ENCODE data around the gene HAUS6. TPM values are rescaled to one million over a fixed set of nuclear protein-coding genes. Genes with fewer than 3 reads are reported as not detected.

Gene HAUS6
- total RNA-seq, 4 donors from 2014 or later, result 1.4 to 8.9 (median 6.3) TPM

DNA sequence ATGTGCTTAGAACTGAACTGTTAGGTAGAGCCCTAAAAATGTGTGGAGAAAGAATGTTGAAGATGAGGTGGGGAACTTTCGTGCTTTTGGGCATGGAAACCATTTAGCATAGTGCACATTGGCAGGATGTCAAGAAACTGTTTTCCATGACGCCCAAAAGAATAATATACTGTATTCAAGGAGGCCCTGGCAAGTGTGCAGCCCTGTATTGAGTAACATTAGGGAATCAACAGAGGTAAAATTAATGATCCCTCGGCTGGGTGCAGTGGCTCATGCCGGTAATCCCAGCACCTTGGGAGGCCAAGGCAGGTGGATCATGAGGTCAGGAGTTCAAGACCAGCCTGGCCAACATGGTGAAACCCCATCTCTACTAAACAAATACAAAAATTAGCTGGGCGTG, 45.5 kb upstream of the HAUS6 start:
- Histone ChIP-seq H3K27ac (no peak overlapping the region), H3K9me3 (no peaks in the 10 kb centered on the region), H3K4me1 (no peaks in the 10 kb centered on the region), H3K4me3 (no peak overlapping the region), H3K27me3 (no peaks in the 10 kb centered on the region), H3K36me3 (no peaks in the 10 kb centered on the region)
- DNase-seq, result no peak
- WGBS, 2 donors (ENCODE audit: low coverage in 1 of 2), result 88% methylated on average over 5 of the region's 5 CpGs; no CpG with 5 or more reads in 1 of the 2 donors
- TF ChIP-seq, protein P1, sequence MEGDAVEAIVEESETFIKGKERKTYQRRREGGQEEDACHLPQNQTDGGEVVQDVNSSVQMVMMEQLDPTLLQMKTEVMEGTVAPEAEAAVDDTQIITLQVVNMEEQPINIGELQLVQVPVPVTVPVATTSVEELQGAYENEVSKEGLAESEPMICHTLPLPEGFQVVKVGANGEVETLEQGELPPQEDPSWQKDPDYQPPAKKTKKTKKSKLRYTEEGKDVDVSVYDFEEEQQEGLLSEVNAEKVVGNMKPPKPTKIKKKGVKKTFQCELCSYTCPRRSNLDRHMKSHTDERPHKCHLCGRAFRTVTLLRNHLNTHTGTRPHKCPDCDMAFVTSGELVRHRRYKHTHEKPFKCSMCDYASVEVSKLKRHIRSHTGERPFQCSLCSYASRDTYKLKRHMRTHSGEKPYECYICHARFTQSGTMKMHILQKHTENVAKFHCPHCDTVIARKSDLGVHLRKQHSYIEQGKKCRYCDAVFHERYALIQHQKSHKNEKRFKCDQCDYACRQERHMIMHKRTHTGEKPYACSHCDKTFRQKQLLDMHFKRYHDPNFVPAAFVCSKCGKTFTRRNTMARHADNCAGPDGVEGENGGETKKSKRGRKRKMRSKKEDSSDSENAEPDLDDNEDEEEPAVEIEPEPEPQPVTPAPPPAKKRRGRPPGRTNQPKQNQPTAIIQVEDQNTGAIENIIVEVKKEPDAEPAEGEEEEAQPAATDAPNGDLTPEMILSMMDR (IDR thresholded peaks at IDR 0.05), result no peak
- TF ChIP-seq EP300 (IDR thresholded peaks at IDR 0.05; ENCODE audit: low read depth), result no peak
- no peak for TF ChIP-seq POLR2AphosphoS5 (IDR thresholded peaks at IDR 0.05)
- no peak for TF ChIP-seq POLR2A (IDR thresholded peaks at IDR 0.05)
- intact Hi-C loops (cut with DNase I; ENCODE audit: low total_unique reads), result no loop called here
- in situ Hi-C loops (cut with MboI; ENCODE audit: low pct_ligation_motif_present in 1 of 4, low pct_unique_long_range_greater_than_20kb in 1 of 4, low sequenced_read_pairs in 3 of 4), result no loop called here

DNA sequence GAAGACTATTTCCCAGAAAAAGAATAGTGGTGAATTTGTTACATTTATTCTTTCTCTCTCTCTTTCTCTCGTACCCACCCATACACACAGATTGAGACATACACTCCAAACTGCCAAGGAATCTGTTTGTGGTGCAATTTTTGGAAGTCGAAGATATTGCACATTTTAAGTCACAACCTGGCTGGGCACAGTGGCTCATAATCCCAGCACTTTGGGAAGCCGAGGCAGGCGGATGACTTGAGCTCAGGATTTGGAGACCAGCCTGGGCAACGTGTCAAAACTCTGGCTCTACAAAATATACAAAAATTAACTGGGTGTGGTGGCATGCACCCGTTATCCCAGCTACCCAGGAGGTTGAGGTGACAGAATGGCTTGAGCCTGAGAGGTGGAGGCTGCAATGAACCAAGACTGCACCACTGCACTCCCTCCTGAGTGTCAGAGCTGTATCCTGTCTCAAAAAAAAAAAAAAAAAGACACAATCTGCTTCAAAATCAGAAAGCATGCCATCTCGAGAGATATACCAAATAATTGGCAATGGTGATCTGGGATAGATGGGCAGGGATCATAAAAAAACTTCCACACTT, 43.8 kb upstream of the HAUS6 start:
- Histone ChIP-seq H3K4me1 (no peaks in the 10 kb centered on the region), H3K9me3 (no peaks in the 10 kb centered on the region), H3K27ac (no peak overlapping the region), H3K4me3 (no peak overlapping the region), H3K27me3 (no peaks in the 10 kb centered on the region), H3K36me3 (no peaks in the 10 kb centered on the region)
- WGBS, 2 donors (ENCODE audit: low coverage in 1 of 2), result 74 to 84% methylated on average over 5 to 7 of the region's 7 CpGs
- TF ChIP-seq POLR2A (IDR thresholded peaks at IDR 0.05) (no peak), POLR2AphosphoS5 (IDR thresholded peaks at IDR 0.05) (no peak), EP300 (IDR thresholded peaks at IDR 0.05; ENCODE audit: low read depth) (no peak)
- TF ChIP-seq, protein P1 (IDR thresholded peaks at IDR 0.05), result no peak
- intact Hi-C loops (cut with DNase I; ENCODE audit: low total_unique reads) (no loop called here), in situ Hi-C loops (cut with MboI; ENCODE audit: low pct_ligation_motif_present in 1 of 4, low pct_unique_long_range_greater_than_20kb in 1 of 4, low sequenced_read_pairs in 3 of 4) (no loop called here)
- DNase-seq, result no peak

DNA sequence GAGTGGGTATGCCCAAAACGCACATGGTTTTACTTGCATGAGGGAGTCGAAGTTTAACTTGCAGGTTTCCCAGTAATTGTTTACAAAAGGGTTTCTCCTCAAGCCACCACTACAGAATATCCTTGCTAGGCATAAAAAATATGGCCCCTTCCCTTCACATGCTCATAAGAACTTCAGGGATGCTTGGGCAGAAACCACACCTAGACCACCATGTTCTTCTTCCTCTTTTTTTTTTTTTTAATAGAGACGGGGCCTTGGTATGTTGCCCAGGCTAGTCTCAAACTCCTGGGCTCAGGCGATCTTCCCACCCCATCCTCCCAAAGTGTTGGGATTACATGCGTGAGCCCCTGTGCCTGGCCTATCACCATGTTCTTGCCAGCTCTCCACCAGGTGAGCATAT, 43.2 kb upstream of the HAUS6 start:
- Histone ChIP-seq H3K27me3 (no peaks in the 10 kb centered on the region), H3K4me3 (no peak overlapping the region), H3K4me1 (no peaks in the 10 kb centered on the region), H3K27ac (no peak overlapping the region), H3K9me3 (no peaks in the 10 kb centered on the region), H3K36me3 (no peaks in the 10 kb centered on the region)
- DNase-seq, result no peak
- intact Hi-C loops (cut with DNase I; ENCODE audit: low total_unique reads), result no loop called here
- TF ChIP-seq POLR2A (IDR thresholded peaks at IDR 0.05) (no peak), POLR2AphosphoS5 (IDR thresholded peaks at IDR 0.05) (no peak), EP300 (IDR thresholded peaks at IDR 0.05; ENCODE audit: low read depth) (no peak)
- TF ChIP-seq, protein P1 (IDR thresholded peaks at IDR 0.05), result no peak
- in situ Hi-C loops (cut with MboI; ENCODE audit: low pct_ligation_motif_present in 1 of 4, low pct_unique_long_range_greater_than_20kb in 1 of 4, low sequenced_read_pairs in 3 of 4), result no loop called here
- 80 to 85% methylated on average over 4 to 5 of the region's 5 CpGs for WGBS, 2 donors (ENCODE audit: low coverage in 1 of 2)

DNA sequence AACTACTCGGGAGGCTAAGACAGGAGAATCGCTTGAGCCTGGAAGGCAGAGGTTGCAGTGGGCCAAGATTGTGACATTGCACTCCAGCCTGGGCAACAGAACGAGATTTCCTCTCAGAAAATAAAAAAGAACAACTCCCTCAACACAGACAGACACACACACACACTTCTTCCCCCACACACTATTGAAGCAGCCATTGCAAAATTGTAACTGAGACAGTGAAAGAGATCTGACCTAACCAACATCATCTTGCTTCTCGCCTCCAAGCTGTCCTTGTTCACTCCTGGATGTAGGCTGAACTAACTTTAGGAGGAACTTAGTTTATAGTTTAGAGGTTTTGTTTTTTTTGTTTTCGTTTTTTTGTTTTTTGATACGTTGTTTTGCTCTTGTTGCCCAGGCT, 37.6 kb upstream of the HAUS6 start:
- intact Hi-C loops (cut with DNase I; ENCODE audit: low total_unique reads) (no loop called here), in situ Hi-C loops (cut with MboI; ENCODE audit: low pct_ligation_motif_present in 1 of 4, low pct_unique_long_range_greater_than_20kb in 1 of 4, low sequenced_read_pairs in 3 of 4) (no loop called here)
- Histone ChIP-seq H3K4me1 (no peaks in the 10 kb centered on the region), H3K27me3 (no peaks in the 10 kb centered on the region), H3K36me3 (no peaks in the 10 kb centered on the region), H3K27ac (no peak overlapping the region), H3K4me3 (no peak overlapping the region), H3K9me3 (no peaks in the 10 kb centered on the region)
- TF ChIP-seq POLR2A (IDR thresholded peaks at IDR 0.05) (no peak), POLR2AphosphoS5 (IDR thresholded peaks at IDR 0.05) (no peak), EP300 (IDR thresholded peaks at IDR 0.05; ENCODE audit: low read depth) (no peak)
- TF ChIP-seq, protein P1 (IDR thresholded peaks at IDR 0.05), result no peak
- WGBS, 2 donors (ENCODE audit: low coverage in 1 of 2), result 91 to 100% methylated on average over 3 to 6 of the region's 6 CpGs
- no peak for DNase-seq

Measured in transverse colon (tissue), 4 donors.